CD14-positive monocyte (primary cell): ENCODE results near the gene SLC4A3. TPM values are rescaled to one million over a fixed set of nuclear protein-coding genes. Genes with fewer than 3 reads are reported as not detected.

ENCODE experiments used
- DNase-seq, 3 donors: peaks; one replicate each; pipeline ENCODE4 v3.0.0-alpha.2; 2011 to 2022
- H2AFZ ChIP-seq: 2 replicates; pipeline ENCODE4 v1.6.0; 2012; ENCODE audit warnings: mild to moderate bottlenecking, low read depth, low read length, inconsistent platforms; ENCODE audit not compliant: insufficient read depth, poor library complexity, severe bottlenecking
- H3K27ac ChIP-seq, 2 donors: 1 replicate in 1 of 2; 2 replicates in 1 of 2; pipeline ENCODE4 v1.5.1; 2012 to 2013; ENCODE audit warnings: low read length in 2 of 2, control low read depth in 1 of 2, inconsistent platforms in 1 of 2, low read depth in 1 of 2, mild to moderate bottlenecking in 1 of 2
- H3K27me3 ChIP-seq, 2 donors: one replicate each; pipeline versions ENCODE4 v1.6.0 to v1.6.1; 2011 to 2013; ENCODE audit warnings: low read length in 2 of 2; ENCODE audit not compliant: control insufficient read depth in 2 of 2, insufficient read depth in 2 of 2
- H3K36me3 ChIP-seq, 2 donors: replicated peaks in 1 of 2; 1 replicate in 1 of 2; 2 replicates in 1 of 2; pipeline versions ENCODE4 v1.5.1 to v1.6.1; 2012 to 2013; ENCODE audit warnings: low read length in 2 of 2, control low read depth in 1 of 2, inconsistent platforms in 1 of 2, mild to moderate bottlenecking in 1 of 2; ENCODE audit not compliant: insufficient read depth in 2 of 2, control insufficient read depth in 1 of 2
- H3K4me1 ChIP-seq, 2 donors: 1 replicate in 1 of 2; 2 replicates in 1 of 2; pipeline versions ENCODE4 v1.5.1 to v1.6.1; 2012 to 2013; ENCODE audit warnings: low read length in 2 of 2, control low read depth in 1 of 2, inconsistent platforms in 1 of 2, mild to moderate bottlenecking in 1 of 2, moderate library complexity in 1 of 2; ENCODE audit not compliant: insufficient read depth in 2 of 2, control insufficient read depth in 1 of 2
- H3K4me2 ChIP-seq: replicated peaks from 2 replicates; pipeline ENCODE3; 2012; ENCODE audit warnings: low read length, moderate library complexity, mild to moderate bottlenecking; ENCODE audit not compliant: poor library complexity, severe bottlenecking; ENCODE audit errors: extremely low read depth
- H3K4me3 ChIP-seq, 3 experiments: fragments of 200-600 bp in 1 of 3; sonication (generic) in 1 of 3; replicated peaks in 1 of 3; 1 replicate in 2 of 3; 2 replicates in 1 of 3; pipeline ENCODE4 v1.5.1; 2011 to 2013; ENCODE audit warnings: low read length in 3 of 3, mild to moderate bottlenecking in 3 of 3, control low read depth in 2 of 3, low read depth in 2 of 3, inconsistent platforms in 1 of 3, moderate library complexity in 1 of 3
- H3K79me2 ChIP-seq: 2 replicates; pipeline ENCODE4 v1.6.0; 2012; ENCODE audit warnings: mild to moderate bottlenecking, control low read depth, inconsistent platforms, low read length, moderate library complexity; ENCODE audit not compliant: insufficient read depth
- H3K9ac ChIP-seq: 2 replicates; pipeline ENCODE4 v1.6.0; 2017; ENCODE audit warnings: low read length, mild to moderate bottlenecking; ENCODE audit not compliant: insufficient read depth, poor library complexity, severe bottlenecking
- H3K9me3 ChIP-seq, 2 donors: replicated peaks in 1 of 2; 1 replicate in 1 of 2; 2 replicates in 1 of 2; pipeline versions ENCODE4 v1.5.1 to v1.6.1; 2012 to 2013; ENCODE audit warnings: low read length in 2 of 2, control low read depth in 1 of 2; ENCODE audit not compliant: control insufficient read depth in 1 of 2, insufficient read depth in 1 of 2
- H4K20me1 ChIP-seq: 2 replicates; pipeline ENCODE4 v1.6.0; 2012; ENCODE audit warnings: mild to moderate bottlenecking, low read length, control low read depth, moderate library complexity; ENCODE audit not compliant: insufficient read depth
- H3K27ac Mint-ChIP-seq, 7 donors: one replicate each; pipeline ENCODE4 v1.8.0; 2020; ENCODE audit warnings: mild to moderate bottlenecking in 7 of 7, mixed read lengths in 7 of 7, moderate library complexity in 6 of 7, inconsistent platforms in 2 of 7
- H3K27me3 Mint-ChIP-seq, 3 donors: one replicate each; pipeline ENCODE4 v1.8.0; 2021 to 2022; ENCODE audit warnings: low read depth in 3 of 3, mild to moderate bottlenecking in 3 of 3, mixed read lengths in 3 of 3, moderate library complexity in 3 of 3, inconsistent platforms in 1 of 3
- H3K36me3 Mint-ChIP-seq, 2 donors: one replicate each; pipeline ENCODE4 v1.8.0; 2020; ENCODE audit warnings: mixed read lengths in 2 of 2, inconsistent platforms in 1 of 2, mild to moderate bottlenecking in 1 of 2
- H3K4me1 Mint-ChIP-seq: one replicate; pipeline ENCODE4 v1.8.0; 2020; ENCODE audit warnings: mild to moderate bottlenecking, mixed read lengths
- H3K4me3 Mint-ChIP-seq, 2 donors: one replicate each; pipeline ENCODE4 v1.8.0; 2020; ENCODE audit warnings: mild to moderate bottlenecking in 2 of 2, mixed read lengths in 2 of 2, moderate library complexity in 1 of 2
- H3K9me3 Mint-ChIP-seq, 7 donors: one replicate each; pipeline ENCODE4 v1.8.0; 2020 to 2022; ENCODE audit warnings: mixed read lengths in 7 of 7, mild to moderate bottlenecking in 6 of 7, moderate library complexity in 6 of 7, inconsistent platforms in 2 of 7
- CTCF ChIP-seq: fragments of 200-600 bp; IDR thresholded peaks from one replicate; pipeline ENCODE4 v1.8.0; 2022; ENCODE audit warnings: antibody characterized with exemption, mild to moderate bottlenecking
- WGBS: methylation state at CpG from one replicate; pipeline ENCODE4 v1.1.5; 2013; ENCODE audit warnings: missing lambda C conversion rate; ENCODE audit not compliant: insufficient coverage; 5-methylcytosine and 5-hydroxymethylcytosine counted together
- intact Hi-C, 2 donors: fragments of 100-400 bp; cut with micrococcal nuclease; formaldehyde crosslinking; loops; one replicate each; pipeline versions ENCODE4 v1.15.0 to v1.15.1; 2023
- polyA plus RNA-seq, 3 donors: library from polyadenylated mRNA; depleted of rRNA in 1 of 3; unstranded in 2 of 3; stranded (reverse) in 1 of 3; fragments of 300-500 nt in 2 of 3; fragments of >200 nt in 1 of 3; fragmentation: Illumina TruSeq in 2 of 3; gene quantifications; 1 replicate in 2 of 3; 2 replicates in 1 of 3; pipeline ENCODE4 v1.2.3, GENCODE V29; 2012 to 2021

The SLC4A3 gene
- polyA plus RNA-seq, 3 donors = 0.31 TPM; not detected in 2

- no peaks in the 10 kb centered on the region for H4K20me1 ChIP-seq
- Mint-ChIP-seq H3K4me1 (no peaks in the 10 kb centered on the region), H3K36me3 (no peaks in the 10 kb centered on the region), H3K4me3 (no peak overlapping the region), H3K27me3 (peaks cover 17 to 32% (median 18%) of the 10 kb centered on the region in 3 donors), H3K27ac (no peak overlapping the region), H3K9me3 (peaks cover 4 to 17% (median 13%) of the 10 kb centered on the region in 7 donors)
- H3K9ac ChIP-seq = no peak overlapping the region
- no peaks in the 10 kb centered on the region for H3K79me2 ChIP-seq
- H3K4me2 ChIP-seq = no peak overlapping the region
- peaks cover 15% of the 10 kb centered on the region in 2 donors for H3K27me3 ChIP-seq
- no peak overlapping the region for H3K4me3 ChIP-seq
- no peak overlapping the region for H3K27ac ChIP-seq
- peaks cover 0 to 15% of the 10 kb centered on the region in 2 donors for H3K9me3 ChIP-seq
- no CpG with 5 or more reads among the region's 1 CpG for WGBS
- H3K4me1 ChIP-seq = no peaks in the 10 kb centered on the region
- intact Hi-C loops = no loop called here
- no peak for DNase-seq
- no peaks in the 10 kb centered on the region for H3K36me3 ChIP-seq
- TF ChIP-seq CTCF = no peak
- no peak overlapping the region for H2AFZ ChIP-seq
These were observed 29.1 kb downstream of the SLC4A3 start for GRCh38 chr2:219656526-219656925.

GRCh38 chr2:219658196-219658846 is 30.9 kb downstream of the SLC4A3 start:
- no peak overlapping the region for H3K27ac Mint-ChIP-seq
- no peak overlapping the region for H3K4me3 Mint-ChIP-seq
- no peak for TF ChIP-seq CTCF
- H3K9ac ChIP-seq = no peak overlapping the region
- H3K36me3 ChIP-seq = no peaks in the 10 kb centered on the region
- H3K27me3 Mint-ChIP-seq = peaks cover 9 to 25% (median 14%) of the 10 kb centered on the region in 3 donors
- intact Hi-C loops = no loop called here
- no peaks in the 10 kb centered on the region for H3K79me2 ChIP-seq
- no peak for DNase-seq
- H3K27ac ChIP-seq = no peak overlapping the region
- H3K4me3 ChIP-seq = no peak overlapping the region
- H3K27me3 ChIP-seq = peaks cover 12 to 13% of the 10 kb centered on the region in 2 donors
- H3K36me3 Mint-ChIP-seq = no peaks in the 10 kb centered on the region
- no peak overlapping the region for H2AFZ ChIP-seq
- no peaks in the 10 kb centered on the region for H4K20me1 ChIP-seq
- no peak overlapping the region for H3K4me2 ChIP-seq
- peaks cover 7 to 25% (median 16%) of the 10 kb centered on the region in 7 donors for H3K9me3 Mint-ChIP-seq
- peaks cover 0 to 17% of the 10 kb centered on the region in 2 donors for H3K9me3 ChIP-seq
- H3K4me1 ChIP-seq = no peaks in the 10 kb centered on the region
- no peaks in the 10 kb centered on the region for H3K4me1 Mint-ChIP-seq
- WGBS = 88% methylated on average over 3 of the region's 7 CpGs
